BJ (cell line): Measurements from ENCODE around the gene GSK3A. TPM values are rescaled to one million over a fixed set of nuclear protein-coding genes. Genes with fewer than 3 reads are reported as not detected.

Experiments
- CTCF ChIA-PET: fragments of 350-600 bp; formaldehyde crosslinking; extraction: SDS; loops from one replicate; lab custom pipeline; 2021; ENCODE audit warnings: antibody characterized with exemption, inconsistent platforms; lab: Yijun Ruan, JAX
- POLR2A ChIA-PET: fragments of 300-600 bp; sonication (Branson Sonifier 250); formaldehyde crosslinking; extraction: SDS; loops from one replicate; lab custom pipeline; 2021; ENCODE audit warnings: antibody characterized with exemption; lab: Charles Lee
- DNase-seq: peaks from one replicate; pipeline ENCODE4 v3.0.0-alpha.2; 2011; ENCODE audit warnings: low read depth
- H3K27me3 ChIP-seq: 2 replicates; pipeline ENCODE4 v1.6.0; 2011; ENCODE audit warnings: low read length; ENCODE audit not compliant: control insufficient read depth, insufficient read depth
- H3K36me3 ChIP-seq: 2 replicates; pipeline ENCODE4 v1.5.1; 2011; ENCODE audit warnings: low read length; ENCODE audit not compliant: control insufficient read depth, insufficient read depth
- H3K4me3 ChIP-seq: 2 replicates; pipeline ENCODE4 v1.5.1; 2011; ENCODE audit warnings: low read depth, mild to moderate bottlenecking, control low read depth, low read length
- polyA plus RNA-seq: library from polyadenylated mRNA; depleted of rRNA; stranded (reverse); fragments of >200 nt; gene quantifications from 2 replicates; pipeline ENCODE4 v1.2.3, GENCODE V29; 2011
- TF ChIP-seq, protein P1 (sequence below): IDR thresholded peaks from 2 replicates; pipeline ENCODE4 v1.5.1; 2011; ENCODE audit warnings: low read depth, mild to moderate bottlenecking, control low read depth, inconsistent platforms, low read length, moderate library complexity; ENCODE audit not compliant: insufficient read depth

GSK3A gene
- polyA plus RNA-seq, 1 experiment: 36.1 TPM

DNA sequence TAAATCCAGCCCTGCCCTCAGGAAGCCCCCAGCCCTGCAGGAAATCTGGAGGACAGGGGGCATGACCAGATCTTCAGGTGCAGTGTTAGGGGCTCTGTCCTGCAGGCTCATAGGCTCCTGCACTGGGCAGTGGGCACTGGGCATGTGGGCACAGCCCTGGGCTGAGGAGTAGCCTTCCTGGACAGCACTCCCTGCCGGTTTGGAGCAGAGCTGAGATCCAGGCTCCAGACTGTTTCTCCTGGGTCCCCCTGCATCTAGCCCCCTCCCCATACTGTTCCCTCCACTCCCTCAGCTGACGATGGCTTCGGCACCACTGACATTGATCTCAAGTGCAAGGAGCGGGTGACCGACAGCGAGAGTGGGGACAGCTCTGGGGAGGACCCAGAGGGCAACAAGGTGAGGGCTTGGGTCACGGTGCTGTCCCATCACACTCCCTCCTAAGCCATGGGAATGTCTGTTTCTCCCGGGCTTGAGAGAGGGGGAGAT lies 47.2 kb upstream of the GSK3A start:
- POLR2A ChIA-PET: no interaction called here
- Histone ChIP-seq H3K36me3 (peaks cover 66% of the 10 kb centered on the region), H3K27me3 (no peaks in the 10 kb centered on the region), H3K4me3 (no peak overlapping the region)
- DNase-seq: no peak
- TF ChIP-seq, protein P1, sequence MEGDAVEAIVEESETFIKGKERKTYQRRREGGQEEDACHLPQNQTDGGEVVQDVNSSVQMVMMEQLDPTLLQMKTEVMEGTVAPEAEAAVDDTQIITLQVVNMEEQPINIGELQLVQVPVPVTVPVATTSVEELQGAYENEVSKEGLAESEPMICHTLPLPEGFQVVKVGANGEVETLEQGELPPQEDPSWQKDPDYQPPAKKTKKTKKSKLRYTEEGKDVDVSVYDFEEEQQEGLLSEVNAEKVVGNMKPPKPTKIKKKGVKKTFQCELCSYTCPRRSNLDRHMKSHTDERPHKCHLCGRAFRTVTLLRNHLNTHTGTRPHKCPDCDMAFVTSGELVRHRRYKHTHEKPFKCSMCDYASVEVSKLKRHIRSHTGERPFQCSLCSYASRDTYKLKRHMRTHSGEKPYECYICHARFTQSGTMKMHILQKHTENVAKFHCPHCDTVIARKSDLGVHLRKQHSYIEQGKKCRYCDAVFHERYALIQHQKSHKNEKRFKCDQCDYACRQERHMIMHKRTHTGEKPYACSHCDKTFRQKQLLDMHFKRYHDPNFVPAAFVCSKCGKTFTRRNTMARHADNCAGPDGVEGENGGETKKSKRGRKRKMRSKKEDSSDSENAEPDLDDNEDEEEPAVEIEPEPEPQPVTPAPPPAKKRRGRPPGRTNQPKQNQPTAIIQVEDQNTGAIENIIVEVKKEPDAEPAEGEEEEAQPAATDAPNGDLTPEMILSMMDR: no peak
- CTCF ChIA-PET: interaction anchor here (1.4 to 4.2 kb wide), 3 partner anchors 10 to 43 kb away, joined by 4 to 18 read pairs (median 9); no protein-coding TSS in a partner anchor

DNA sequence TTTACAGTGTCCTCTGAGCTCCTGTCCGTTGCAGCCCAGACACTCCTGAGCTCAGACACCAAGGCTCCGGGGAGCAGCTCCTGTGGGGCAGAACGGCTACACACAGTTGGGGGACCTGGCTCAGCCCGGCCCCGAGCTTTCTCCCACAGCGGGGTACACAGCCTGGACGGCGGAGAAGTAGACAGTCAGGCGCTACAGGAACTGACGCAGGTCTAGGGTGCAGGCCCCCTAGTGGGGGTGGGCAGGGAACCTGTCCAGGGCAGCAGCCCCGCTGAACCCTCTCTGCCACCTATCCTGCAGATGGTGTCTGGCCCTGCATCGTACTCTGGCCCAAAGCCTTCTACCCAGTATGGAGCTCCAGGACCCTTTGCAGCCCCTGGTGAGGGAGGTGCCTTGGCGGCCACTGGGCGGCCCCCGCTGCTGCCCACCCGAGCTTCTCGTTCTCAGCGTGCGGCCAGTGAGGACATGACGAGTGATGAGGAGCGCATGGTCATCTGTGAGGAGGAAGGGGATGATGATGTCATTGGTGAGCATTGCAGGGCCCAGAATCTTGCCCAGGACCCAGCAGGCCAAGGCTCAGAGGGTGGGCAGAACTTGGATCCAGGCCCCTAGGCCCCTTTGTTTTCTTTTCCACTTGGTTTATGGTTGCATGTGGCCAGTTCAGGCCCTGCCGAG lies 46.6 kb upstream of the GSK3A start:
- Histone ChIP-seq H3K4me3 (no peak overlapping the region), H3K27me3 (no peaks in the 10 kb centered on the region), H3K36me3 (peaks cover 63% of the 10 kb centered on the region)
- TF ChIP-seq, protein P1: no peak
- CTCF ChIA-PET: interaction anchor here (1.0 to 4.2 kb wide), 3 partner anchors 9 to 157 kb away, joined by 3 to 18 read pairs (median 9); partner anchors contain the start of gene POU2F2
- DNase-seq: no peak
- POLR2A ChIA-PET: no interaction called here

DNA sequence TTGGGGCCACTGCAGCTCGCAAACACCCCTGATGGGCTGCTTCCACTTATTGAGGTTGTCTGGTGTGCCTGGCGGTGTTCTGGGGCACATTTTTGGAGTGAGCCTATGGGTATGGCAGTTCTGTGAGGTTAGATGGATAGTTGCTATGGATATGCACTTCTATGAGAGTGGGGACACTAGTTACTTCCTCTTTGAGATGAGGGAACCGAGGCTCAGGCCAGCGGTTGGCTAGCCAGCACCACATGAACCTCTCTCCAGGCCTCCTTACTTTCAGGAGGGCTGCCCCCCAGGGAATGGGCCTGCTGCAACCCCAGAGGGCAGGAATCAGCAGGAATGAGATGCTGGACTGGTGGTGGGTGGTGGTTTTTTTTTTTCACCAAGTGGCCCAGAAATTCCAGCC lies 46.0 kb upstream of the GSK3A start:
- TF ChIP-seq, protein P1: no peak
- Histone ChIP-seq H3K4me3 (no peak overlapping the region), H3K27me3 (no peaks in the 10 kb centered on the region), H3K36me3 (peaks cover 57% of the 10 kb centered on the region)
- ChIA-PET POLR2A (no interaction called here), CTCF (interaction anchor here (1.0 to 4.2 kb wide), 2 partner anchors 42 to 156 kb away, joined by 3 to 18 read pairs; partner anchors contain the start of gene POU2F2)
- DNase-seq: no peak

DNA sequence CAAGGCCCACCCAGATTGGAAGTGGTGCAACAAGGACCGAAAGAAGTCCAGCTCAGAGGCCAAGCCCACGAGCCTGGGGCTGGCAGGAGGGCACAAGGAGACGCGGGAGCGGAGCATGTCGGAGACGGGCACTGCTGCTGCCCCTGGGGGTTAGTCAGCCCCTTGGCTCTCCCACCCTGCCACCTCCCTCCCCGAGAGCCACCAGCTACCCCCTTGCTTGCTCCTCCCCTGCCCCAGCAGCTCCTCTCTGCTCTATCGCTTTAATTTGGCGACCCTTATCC lies 45.4 kb upstream of the GSK3A start:
- Histone ChIP-seq H3K4me3 (no peak overlapping the region), H3K36me3 (peaks cover 53% of the 10 kb centered on the region), H3K27me3 (no peaks in the 10 kb centered on the region)
- no peak for DNase-seq
- TF ChIP-seq, protein P1: no peak
- POLR2A ChIA-PET: no interaction called here
- CTCF ChIA-PET: interaction anchor here (0.7 to 4.2 kb wide), 2 partner anchors 8 to 41 kb away, joined by 3 to 18 read pairs; no protein-coding TSS in a partner anchor

DNA sequence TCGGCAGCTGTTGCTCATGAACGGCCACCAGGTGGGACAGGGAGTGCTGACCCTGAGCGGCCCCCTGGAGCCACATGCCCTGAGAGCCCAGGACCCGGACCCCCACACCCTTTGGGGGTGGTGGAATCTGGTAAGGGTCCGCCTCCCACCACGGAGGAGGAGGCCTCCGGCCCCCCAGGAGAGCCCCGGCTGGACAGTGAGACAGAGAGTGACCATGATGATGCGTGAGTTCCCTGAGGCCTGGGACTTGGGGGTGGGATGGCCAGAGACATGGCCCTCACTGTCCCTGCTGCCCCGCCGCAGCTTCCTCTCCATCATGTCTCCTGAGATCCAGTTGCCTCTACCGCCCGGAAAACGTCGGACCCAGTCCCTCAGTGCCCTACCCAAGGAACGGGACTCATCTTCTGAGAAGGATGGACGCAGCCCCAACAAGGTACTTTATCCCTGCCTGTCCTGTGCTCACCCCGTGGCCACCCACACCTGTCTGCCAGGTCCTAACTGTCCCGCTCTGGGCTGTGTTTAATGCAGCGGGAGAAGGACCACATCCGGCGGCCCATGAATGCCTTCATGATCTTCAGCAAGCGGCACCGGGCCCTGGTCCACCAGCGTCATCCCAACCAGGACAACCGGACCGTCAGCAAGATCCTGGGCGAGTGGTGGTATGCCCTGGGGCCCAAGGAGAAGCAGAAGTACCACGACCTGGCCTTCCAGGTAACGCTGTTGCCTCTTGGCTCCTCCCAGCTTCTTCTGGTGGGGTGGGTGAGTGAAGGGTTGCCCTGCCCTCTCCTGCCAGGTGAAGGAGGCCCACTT lies 44.8 kb upstream of the GSK3A start:
- Histone ChIP-seq H3K36me3 (peaks cover 49% of the 10 kb centered on the region), H3K4me3 (no peak overlapping the region), H3K27me3 (no peaks in the 10 kb centered on the region)
- ChIA-PET CTCF (interaction anchor here (0.7 to 4.2 kb wide), 3 partner anchors 9 to 41 kb away, joined by 3 to 18 read pairs (median 5); no protein-coding TSS in a partner anchor), POLR2A (no interaction called here)
- TF ChIP-seq, protein P1: no peak
- DNase-seq: no peak
